Measurements from ENCODE around the gene CASP2. TPM values are rescaled to one million over a fixed set of nuclear protein-coding genes. Genes with fewer than 3 reads are reported as not detected.
"Not testable (repeated sequence)": the region's sequence is repeated elsewhere in the genome, so short reads cannot be mapped to it uniquely, and the experiment has no call there.

Gene CASP2
- total RNA-seq, 1 donor from 2014 or later, result 8.4 TPM

DNA sequence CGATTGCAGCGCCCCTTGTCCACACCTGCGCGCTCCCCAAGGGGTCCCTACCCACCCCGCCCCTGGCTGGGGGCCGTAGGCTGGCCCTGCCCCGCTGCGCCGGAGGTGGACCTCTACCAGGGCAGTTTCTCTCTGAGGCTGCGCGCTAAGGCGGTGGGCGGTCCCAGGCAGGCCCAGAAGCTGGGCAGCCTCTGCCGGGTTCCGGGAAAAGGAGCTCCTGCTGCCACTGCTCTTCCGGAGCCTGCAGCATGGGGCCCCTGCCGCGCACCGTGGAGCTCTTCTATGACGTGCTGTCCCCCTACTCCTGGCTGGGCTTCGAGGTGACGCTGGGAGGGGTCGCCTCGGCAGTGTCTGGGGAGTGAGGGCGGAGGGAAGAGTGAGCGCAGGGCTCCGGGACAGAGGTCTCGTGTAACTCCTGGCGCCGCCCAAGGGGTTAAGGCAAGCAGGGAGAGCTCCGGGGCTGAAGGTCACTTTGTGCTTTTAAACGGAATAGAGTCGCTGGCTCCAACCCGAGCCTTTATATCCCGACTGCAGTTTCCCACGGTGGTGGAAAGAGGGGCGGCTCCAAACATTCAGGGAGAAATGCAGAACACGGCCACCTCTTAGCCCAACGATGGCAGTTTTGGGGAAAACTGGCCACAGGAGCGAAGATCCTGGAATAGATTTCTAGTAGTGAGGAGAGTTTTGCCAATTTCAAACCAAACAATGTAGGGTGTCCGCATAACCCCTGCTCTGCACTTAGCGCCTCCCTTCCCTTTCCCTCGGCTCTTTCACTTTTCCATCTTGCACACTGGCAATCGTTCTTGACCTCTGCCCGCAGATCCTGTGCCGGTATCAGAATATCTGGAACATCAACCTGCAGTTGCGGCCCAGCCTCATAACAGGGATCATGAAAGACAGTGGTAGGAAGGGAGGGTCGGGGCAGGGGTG lies 24.6 kb upstream of the CASP2 start, which contains the start of gene GSTK1:
Gene GSTK1, plus strand, starts transcription at position 176 of the 930 bp plus-strand sequence. Its CDS starts 73 bp downstream, at position 249.
- ATAC-seq, result peak; percentile 90
- DNase-seq (ENCODE audit: low spot score), result peak; percentile 92

DNA sequence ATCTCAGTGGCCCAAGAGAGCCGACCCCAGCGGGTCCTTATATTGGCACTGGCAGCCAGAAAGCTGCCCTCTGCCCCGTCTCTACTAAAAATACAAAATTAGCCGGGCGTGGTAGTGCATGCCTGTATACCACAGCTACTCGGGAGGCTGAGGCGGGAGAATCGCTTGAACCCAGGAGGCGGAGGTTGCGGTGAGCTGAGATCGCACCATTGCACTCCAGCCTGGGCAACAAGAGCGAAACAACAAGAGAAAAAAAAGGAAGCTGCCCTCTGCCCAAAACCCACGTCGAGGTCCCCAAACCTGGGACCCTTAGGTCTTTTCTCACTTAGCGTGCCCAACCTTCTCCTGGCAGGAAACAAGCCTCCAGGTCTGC lies 24.0 kb upstream of the CASP2 start:
- not testable (repeated sequence) for DNase-seq (ENCODE audit: low spot score)

DNA sequence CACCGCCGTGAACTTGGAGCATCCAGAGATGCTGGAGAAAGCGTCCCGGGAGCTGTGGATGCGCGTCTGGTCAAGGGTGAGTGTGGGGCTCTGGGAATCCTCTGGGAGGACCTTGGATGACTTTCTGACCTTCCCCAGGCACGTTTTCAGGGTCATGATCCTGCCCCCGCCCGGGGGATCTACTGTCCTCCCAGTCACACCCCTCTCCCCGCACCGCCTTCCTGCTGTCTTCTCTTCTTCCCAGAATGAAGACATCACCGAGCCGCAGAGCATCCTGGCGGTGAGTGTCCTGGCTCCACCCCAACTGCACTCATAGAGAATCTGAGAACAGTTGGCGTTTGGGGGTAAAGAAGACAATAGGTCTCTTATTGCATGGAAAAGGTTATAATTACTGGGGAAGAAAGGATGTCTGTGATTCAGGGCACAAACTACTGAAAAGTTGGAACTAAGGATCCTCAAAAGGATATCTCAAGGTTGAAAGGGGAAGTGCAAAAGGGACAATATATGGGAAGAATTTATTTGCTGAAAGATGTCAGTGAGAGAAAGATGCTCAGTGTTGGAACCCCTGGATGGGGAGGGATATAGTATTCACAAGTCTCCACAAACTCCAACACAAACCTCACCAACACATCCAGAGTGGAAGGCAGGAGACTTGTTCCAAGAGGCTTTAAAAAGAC lies 23.0 kb upstream of the CASP2 start:
- ATAC-seq (no peak), DNase-seq (ENCODE audit: low spot score) (no peak)

More for the DNA sequence above, 24.0 kb upstream of the CASP2 start:
- not testable (repeated sequence) for ATAC-seq

DNA sequence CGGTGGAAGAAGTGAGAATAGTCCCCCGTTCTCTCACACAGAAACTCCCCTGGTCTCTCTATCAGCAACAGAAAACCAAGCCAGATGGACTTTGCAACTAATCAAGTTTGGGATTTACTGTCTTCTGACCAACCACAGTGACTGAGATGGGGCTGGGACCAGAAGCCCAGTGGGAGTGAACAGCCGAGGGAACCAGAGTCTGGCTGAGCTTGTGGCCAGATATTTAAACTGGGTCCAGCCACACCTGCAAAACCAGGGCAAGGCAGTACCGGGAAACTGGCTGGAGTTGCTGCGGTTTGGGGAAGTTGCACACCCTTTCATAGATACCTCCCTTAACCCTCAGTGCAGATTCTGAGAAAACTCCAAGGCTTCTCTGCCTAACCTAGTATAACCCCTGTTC lies 18.9 kb upstream of the CASP2 start:
- DNase-seq (ENCODE audit: low spot score) (peak; percentile 79), ATAC-seq (peak; percentile 97)

DNA sequence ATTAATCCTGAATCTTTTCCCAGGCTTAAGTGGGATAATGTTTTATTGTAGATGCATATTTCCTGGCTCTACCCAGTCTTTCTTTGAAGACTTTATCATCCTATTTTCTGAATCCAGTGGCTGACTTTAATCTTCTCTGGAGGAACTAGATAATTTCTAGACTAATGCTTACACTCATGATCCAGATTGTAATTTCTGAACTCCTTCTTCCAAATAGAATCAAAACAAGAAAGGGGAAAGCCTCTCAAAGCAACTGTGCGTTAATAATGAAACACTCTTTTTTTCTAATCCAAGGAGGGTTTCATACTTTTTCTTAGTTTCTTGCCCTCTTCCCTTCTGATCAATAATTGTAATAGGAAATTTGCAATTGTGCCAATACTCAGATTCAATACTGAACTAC lies 16.9 kb upstream of the CASP2 start:
- DNase-seq (ENCODE audit: low spot score) (no peak), ATAC-seq (no peak)

DNA sequence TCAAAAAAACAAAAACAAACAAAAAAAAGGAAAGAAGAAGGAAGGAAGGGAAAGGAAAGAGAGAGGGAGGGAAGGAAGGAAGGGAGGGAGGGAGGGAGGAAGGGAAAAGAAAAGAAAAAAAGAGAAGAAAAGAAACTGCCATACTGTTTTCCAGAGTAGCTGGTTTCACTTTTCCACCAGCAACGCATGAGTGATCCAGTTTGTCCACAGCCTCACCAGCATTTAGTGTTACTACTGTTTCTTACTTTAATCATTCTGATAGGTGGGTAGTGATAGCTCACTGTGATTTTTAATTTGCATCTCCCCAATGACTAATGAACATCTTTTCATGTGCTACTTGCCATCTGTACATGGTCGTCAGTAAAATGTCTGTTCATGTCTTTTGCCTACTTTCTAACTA lies 15.3 kb upstream of the CASP2 start:
- ATAC-seq (no peak), DNase-seq (ENCODE audit: low spot score) (no peak)

DNA sequence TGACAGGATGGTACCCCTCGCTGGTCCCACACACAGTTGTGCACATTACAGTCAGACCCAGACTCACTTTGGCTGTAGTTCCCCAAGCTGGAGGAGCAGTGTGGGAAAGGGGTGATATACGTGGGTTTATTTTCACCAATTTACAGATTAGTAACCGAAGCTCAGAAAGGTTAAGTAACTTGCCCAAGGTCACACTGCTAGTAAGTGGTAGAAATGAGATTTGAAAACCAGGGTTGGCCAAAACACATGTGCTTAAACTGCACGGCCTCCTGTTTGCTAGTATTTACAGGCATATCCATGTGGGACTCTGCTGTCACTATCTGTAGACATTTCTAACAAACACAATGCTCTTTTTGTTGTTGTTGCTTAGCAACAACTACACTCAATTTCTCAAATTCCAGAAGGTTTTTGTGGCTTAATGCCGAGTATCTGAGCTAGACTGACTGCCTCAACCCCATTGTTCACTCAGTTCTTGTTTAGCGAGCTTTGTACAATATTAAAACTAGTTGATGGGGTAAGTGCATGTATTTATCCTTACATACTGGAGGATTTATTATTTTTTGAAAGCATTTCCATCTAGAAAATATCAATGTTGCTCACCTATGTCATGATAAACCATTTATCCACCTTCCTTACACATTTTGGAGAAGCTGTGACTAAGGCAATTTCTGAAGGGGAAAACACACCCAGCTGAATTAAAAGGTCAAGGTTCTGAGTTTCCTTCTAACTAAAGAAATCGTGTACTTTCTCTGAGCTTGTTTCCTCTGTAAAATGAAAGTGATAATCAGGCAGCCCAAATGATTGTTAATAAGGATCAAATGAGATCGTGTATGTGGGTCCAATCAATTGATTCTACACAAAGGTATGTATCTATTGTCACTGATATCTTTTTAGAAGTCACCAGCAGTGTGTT lies 8.7 kb upstream of the CASP2 start:
- DNase-seq (ENCODE audit: low spot score), result no peak
- no peak for ATAC-seq

DNA sequence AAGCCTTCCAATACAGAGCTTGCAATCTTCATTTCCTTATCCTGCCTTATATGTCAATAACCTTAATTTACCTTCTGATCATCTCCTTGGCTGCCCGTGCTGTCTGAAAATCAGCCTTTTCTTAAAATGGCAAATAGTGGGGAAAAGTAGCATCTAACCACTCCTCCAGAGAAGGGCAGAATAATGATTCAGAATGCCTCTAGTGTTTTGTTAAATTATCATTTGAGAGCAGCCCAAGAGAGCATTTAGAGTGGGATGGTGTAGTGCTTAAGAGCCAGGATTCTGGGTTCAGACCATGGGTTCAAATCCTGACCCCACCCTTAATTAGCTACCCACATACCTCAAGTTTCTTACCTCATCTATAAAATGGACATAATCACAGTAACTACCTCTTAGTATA lies 8.0 kb upstream of the CASP2 start:
- no peak for DNase-seq (ENCODE audit: low spot score)
- no peak for ATAC-seq

DNA sequence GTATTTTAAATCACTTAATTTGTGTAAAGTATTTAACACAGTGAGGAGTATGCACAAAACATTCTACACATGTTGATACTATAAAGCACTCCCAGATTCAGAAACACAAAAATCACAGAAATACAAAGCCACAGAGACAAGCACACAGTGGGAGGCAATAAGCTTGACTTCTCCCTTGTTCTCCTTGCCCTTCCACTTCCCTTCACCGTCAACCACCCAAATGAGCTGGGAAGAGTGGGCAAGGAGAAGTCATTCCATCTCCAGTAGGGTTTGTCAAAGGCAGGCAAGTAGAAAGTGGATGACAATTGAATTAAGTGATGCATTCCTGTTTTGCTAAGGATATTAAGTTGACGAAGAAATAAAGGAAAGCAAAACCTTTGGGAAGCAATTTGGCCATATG lies 7.6 kb upstream of the CASP2 start:
- DNase-seq (ENCODE audit: low spot score) (no peak), ATAC-seq (no peak)

DNA sequence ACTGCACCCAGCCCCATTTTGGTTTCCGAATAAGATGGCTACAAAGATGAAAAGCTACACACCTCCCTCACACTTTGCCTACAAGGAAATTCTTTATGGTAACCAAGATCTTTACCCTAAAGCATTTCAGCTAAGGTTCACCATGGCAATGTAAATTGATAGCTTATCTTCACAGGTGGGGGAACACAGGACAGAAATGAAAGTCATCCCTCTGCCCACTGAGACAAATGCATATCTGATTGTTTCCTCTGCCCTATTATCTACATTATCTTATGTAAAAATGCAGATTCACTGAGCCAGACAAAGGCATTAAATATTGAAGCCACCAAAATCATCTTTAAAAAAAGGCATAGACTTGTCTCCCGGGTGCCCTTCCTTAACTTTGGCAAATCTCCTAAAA lies 6.6 kb upstream of the CASP2 start:
- no peak for ATAC-seq
- DNase-seq (ENCODE audit: low spot score), result no peak

DNA sequence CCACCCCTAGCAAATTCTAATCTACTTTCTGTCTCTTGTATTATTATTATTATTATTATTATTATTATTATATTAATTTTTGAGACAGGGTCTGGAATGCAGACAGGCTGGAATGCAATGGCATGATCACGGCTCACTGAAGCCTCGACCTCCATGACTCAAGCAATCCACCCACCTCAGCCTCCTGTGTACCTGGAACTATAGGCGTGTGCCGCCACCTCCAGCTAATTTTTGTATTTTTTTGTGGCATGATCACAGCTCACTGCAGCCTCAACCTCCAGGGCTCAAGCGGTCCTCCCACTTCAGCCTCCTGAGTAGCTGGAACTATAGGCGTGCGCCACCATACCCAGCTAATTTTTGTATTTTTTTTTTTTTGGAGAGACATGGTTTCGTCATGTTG lies 6.0 kb upstream of the CASP2 start:
- ATAC-seq, result no peak
- no peak for DNase-seq (ENCODE audit: low spot score)

DNA sequence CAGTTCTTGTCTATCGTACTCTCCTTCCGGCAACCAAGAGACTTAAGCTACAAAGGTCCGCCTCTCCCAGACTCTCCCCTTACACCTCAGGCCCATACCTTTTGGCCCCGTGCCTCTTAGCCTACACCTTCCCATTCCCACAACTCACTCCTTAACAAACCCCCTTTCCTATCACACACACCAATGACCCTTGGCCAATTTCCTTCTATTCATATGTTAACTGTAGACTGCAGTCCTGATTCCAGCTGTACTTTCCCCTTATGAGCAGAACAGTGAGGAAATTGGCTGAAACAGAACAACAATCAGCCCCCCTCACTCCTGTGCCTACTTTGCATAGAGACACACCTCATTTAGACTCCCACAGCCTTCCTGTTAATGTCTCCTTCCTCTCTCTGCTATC lies 4.8 kb upstream of the CASP2 start:
- ATAC-seq, result no peak
- DNase-seq (ENCODE audit: low spot score), result no peak

DNA sequence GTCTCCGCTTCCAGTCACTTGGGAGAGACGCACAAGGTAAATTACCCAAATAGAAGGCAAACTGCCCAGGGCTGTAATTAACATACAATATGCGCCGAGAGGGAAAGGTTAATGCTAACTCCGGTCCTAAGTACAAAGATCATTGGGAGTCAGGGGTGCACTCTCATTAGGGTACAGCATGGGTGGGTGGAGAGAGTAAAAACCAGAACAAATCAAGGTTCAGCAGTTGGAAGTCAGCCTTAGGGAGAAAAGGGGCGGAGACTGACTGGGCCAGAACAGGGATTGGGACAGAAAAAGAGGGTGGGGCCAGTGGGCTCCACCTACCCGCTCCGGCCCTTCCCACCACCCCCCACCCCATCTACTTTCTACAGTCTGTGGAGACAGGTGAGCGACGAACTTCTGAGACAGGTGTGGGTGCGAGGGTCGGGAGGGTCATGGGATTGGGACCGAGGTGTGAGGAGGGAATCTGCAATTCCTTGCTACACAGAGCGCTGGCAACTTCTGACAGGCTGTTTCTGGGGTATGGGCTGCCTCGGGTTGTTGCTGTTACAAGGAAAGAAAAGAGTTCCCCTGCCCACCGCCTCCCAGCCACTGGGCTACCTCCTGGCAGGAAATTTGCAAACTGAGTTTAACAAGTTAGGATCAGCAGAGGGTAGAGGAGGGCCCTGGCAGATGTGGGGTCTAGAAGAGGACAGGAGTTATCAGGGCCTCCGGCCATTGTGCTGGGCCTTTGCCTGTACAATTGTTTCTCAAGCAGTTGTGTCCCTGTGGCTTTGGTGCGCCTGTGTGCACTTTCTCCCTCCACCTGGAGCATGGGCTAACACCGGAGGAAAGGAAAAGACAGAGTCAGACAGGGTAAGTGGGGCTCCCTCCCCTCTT lies 3.3 kb upstream of the CASP2 start, which contains the start of gene TMEM139:
Gene TMEM139, plus strand, starts transcription at position 368 of the 879 bp plus-strand sequence. CDS start 1,000 bp downstream, outside the sequence.
- ATAC-seq (peak; percentile 79), DNase-seq (ENCODE audit: low spot score) (peak; percentile 90)

DNA sequence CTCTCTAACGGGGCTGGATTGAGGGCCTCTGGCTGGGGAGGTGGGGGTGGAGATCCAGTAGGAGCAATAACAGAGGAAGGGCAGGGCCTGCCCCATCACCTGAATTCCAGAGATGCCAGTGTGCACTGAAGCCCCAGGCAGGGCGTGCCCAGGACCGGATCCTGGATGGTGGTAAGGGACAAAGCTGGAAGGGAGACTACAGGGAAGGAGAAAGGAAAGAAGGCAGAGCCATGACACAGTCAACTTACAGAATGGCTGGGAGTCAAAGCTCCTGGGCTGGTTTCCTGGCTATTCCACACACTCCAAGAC lies 2.7 kb upstream of the CASP2 start:
- DNase-seq (ENCODE audit: low spot score) (no peak), ATAC-seq (peak; percentile 5)

DNA sequence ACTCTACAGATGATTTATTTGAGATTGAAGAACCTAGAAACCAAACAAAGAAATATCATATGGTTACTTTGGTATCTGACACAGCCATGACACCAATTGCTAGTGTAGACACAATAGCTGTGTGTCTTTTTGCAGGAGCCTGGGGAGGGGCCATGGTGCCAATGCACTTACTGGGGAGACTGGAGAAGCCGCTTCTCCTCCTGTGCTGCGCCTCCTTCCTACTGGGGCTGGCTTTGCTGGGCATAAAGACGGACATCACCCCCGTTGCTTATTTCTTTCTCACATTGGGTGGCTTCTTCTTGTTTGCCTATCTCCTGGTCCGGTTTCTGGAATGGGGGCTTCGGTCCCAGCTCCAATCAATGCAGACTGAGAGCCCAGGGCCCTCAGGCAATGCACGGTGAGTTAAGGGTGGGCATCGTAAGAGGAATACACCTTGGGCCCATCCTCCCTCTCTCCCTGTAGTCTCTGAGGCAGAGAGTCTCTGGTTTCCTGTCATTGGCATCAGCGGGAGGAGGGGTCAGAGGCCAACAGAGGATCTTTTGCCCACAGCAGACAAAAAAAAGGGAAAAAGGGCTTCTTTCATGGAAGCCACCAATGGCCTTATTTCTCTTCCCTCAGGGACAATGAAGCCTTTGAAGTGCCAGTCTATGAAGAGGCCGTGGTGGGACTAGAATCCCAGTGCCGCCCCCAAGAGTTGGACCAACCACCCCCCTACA lies 2.2 kb upstream of the CASP2 start:
- no peak for ATAC-seq
- DNase-seq (ENCODE audit: low spot score), result no peak

DNA sequence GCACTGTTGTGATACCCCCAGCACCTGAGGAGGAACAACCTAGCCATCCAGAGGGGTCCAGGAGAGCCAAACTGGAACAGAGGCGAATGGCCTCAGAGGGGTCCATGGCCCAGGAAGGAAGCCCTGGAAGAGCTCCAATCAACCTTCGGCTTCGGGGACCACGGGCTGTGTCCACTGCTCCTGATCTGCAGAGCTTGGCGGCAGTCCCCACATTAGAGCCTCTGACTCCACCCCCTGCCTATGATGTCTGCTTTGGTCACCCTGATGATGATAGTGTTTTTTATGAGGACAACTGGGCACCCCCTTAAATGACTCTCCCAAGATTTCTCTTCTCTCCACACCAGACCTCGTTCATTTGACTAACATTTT lies 1.6 kb upstream of the CASP2 start:
- DNase-seq (ENCODE audit: low spot score), result no peak
- no peak for ATAC-seq

DNA sequence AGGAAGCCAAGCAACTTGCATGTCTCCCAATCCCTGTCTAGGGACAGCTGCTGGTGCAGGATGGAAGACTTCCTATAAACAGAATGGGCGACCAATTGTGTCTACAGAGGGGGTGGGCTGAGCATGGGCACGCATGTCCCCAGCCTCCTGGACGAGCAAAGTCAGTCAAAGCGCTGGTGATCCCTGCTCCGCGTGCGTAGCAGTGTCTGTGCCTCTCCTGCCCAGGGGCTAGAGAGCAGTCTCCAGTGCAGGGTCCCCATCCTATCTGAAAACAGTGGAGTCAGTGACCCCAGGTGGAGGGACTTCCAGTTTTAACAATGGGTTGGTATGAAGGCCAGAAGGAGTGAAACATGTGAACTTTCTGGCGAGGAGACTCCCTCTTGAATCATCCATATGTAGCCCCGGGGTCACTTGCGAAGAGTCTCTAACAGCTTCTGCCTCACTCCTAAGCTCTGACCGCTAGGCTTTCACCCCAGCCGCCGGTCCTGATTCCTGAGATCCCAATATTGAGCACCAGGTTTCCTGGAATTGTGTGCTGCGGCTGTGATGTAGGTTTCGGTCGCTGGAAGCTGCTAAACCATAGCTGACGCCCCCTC lies 714 bp upstream of the CASP2 start:
- DNase-seq (ENCODE audit: low spot score) (no peak), ATAC-seq (no peak)

DNA sequence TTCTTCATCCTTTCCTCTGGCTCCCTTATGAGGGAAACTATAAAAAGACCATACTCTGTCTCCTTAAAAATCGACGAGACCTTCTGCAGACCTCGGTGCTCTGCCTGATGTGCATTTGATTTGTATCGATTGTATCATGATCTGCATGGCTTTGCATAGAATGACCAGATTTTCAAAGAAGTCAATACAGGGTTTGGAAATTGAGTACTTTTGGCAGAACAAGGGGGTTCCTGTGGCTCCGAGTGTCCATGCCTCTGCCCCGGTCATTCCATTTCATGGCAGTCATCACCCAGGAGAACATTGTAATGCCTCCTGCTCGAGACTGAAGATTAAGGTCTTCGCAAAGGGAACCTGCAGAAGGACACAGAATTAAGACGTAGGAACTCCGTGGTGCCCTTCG lies 685 bp downstream of the CASP2 start:
- no peak for ATAC-seq
- no peak for DNase-seq (ENCODE audit: low spot score)

DNA sequence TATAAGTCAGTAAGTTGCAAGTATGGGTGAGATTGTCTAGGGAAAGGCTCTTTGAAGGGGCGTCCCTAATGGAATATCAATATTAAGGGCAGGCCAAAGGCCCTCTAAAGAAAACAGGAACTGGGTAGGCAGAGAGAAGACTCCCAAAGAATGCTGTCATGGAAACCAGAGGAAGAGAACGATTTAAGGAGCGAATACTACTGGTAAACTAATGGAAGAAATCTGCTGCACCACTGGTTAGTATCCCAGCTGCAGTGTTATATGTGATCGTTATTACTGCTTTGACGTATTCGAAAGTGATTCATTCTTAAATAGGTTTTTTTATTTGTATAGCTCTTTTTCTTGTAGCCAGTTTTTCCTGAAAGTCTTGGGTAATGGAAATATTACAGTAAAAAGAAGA lies 1.3 kb downstream of the CASP2 start:
- DNase-seq (ENCODE audit: low spot score), result no peak
- no peak for ATAC-seq
